ENCODE results near the gene NCKAP5. TPM values are rescaled to one million over a fixed set of nuclear protein-coding genes. Genes with fewer than 3 reads are reported as not detected.

Gene NCKAP5
- total and polyA plus RNA-seq, 2 donors (not counting 1 experiment from before 2014, with no cell fraction given), result not detected

DNA sequence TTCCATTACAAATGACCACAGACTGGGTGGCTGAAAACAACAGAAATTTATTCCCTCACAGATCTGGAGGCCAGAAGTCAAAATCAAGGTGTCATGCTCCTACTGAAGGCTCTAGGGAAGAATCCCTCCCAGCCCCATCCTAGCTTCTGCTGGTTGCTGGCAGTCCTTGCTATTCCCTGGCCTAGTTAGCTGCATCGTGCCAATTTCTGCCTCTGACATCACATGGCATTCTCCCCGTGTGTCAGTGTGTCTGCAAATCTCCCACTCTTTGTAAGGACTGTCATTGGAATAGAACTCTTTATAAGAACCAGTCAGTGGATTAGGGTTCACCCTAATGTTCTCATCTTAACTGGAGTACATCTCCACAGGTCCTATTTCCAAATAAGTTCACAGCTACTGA is 30.5 kb upstream of the NCKAP5 start:
- no CpG with 5 or more reads among the region's 2 CpGs for WGBS (ENCODE audit: insufficient coverage)
- CTCF ChIA-PET, result no interaction called here
- intact Hi-C loops (cut with micrococcal nuclease), result no loop called here
- Histone ChIP-seq H3K4me3 (ENCODE audit: control extremely low read depth in 1 of 5, extremely low read depth in 1 of 5, insufficient read depth in 1 of 5, low read depth in 2 of 5, low read length in 4 of 5) (no peak overlapping the region), H3K36me3 (replicated peaks in 1 of 2; ENCODE audit: control extremely low read depth in 1 of 2, control insufficient read depth in 1 of 2, extremely low read depth in 1 of 2, insufficient read depth in 2 of 2, low read length in 1 of 2) (no peaks in the 10 kb centered on the region), H3K4me1 (ENCODE audit: control insufficient read depth in 2 of 2, insufficient read depth in 2 of 2, low read length in 2 of 2) (no peaks in the 10 kb centered on the region), H3K79me2 (ENCODE audit: control insufficient read depth, insufficient read depth, low read length) (no peaks in the 10 kb centered on the region), H3K27ac (ENCODE audit: low read length in 2 of 2) (no peak overlapping the region), H3K4me2 (replicated peaks; ENCODE audit: low read depth, low read length, poor library complexity, severe bottlenecking) (no peak overlapping the region), H2AFZ (ENCODE audit: insufficient read depth, low read depth, low read length, poor library complexity, severe bottlenecking) (no peak overlapping the region), H3K9ac (ENCODE audit: low read length) (no peak overlapping the region), H4K20me1 (ENCODE audit: control insufficient read depth, insufficient read depth, low read length, poor library complexity, severe bottlenecking) (no peaks in the 10 kb centered on the region), H3K9me3 (ENCODE audit: control extremely low read depth in 1 of 3, control insufficient read depth in 2 of 3, insufficient read depth in 1 of 3, low read length in 2 of 3) (peaks cover 0 to 5% (median 0%) of the 10 kb centered on the region in 3 donors), H3K27me3 (replicated peaks in 1 of 4; ENCODE audit: control extremely low read depth in 1 of 4, control insufficient read depth in 3 of 4, insufficient read depth in 4 of 4, low read length in 3 of 4) (no peaks in the 10 kb centered on the region)
- Mint-ChIP-seq H3K4me3 (no peak overlapping the region), H3K9me3 (ENCODE audit: insufficient read depth) (no peaks in the 10 kb centered on the region), H3K27me3 (peaks cover 14% of the 10 kb centered on the region), H3K4me1 (no peaks in the 10 kb centered on the region), H3K27ac (no peak overlapping the region)
- POLR2A ChIA-PET, result no interaction called here
- no peak for ATAC-seq (ENCODE audit: low read depth)
- no peak for DNase-seq
- no peak for TF ChIP-seq EZH2 (IDR thresholded peaks at IDR 0.05; ENCODE audit: borderline replicate concordance, insufficient read depth, low read depth, low read length, poor library complexity, severe bottlenecking)
- TF ChIP-seq, protein P1, sequence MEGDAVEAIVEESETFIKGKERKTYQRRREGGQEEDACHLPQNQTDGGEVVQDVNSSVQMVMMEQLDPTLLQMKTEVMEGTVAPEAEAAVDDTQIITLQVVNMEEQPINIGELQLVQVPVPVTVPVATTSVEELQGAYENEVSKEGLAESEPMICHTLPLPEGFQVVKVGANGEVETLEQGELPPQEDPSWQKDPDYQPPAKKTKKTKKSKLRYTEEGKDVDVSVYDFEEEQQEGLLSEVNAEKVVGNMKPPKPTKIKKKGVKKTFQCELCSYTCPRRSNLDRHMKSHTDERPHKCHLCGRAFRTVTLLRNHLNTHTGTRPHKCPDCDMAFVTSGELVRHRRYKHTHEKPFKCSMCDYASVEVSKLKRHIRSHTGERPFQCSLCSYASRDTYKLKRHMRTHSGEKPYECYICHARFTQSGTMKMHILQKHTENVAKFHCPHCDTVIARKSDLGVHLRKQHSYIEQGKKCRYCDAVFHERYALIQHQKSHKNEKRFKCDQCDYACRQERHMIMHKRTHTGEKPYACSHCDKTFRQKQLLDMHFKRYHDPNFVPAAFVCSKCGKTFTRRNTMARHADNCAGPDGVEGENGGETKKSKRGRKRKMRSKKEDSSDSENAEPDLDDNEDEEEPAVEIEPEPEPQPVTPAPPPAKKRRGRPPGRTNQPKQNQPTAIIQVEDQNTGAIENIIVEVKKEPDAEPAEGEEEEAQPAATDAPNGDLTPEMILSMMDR (IDR thresholded peaks at IDR 0.05), result no peak

DNA sequence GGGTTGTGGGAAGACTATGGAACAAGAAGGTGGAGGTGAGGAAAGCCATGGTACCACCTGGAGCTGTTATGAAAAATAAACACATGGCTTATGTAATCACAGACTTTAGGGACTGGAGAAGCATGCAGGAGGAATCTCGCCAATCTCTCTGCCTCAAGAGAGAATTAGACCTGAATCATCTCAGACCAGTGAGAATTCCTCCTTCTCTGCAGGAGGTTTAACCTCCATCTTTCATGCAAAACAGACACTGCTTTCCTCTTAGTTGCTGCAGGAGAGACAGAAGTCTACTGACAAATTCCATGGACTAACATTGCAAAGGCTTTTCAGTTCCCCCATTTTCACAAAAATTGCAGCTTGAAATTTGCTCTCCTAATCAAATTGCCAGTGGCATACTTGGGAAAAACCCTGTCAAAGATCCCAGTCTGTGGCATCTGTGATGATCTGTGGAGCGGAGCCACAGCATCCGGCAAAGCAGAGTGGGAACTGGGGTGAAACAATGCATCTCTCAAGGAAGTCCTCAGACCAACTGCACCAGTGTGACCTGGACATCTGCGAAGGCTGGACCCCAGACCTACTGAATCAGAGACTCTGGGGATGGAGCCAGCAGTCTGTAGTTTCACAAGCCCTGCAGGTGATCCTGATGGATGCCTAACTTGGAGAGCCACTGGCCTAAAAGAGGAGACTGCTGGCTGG is 28.6 kb upstream of the NCKAP5 start:
- WGBS (ENCODE audit: insufficient coverage), result 82% methylated on average over 4 of the region's 4 CpGs
- H3K4me3 ChIP-seq (ENCODE audit: control extremely low read depth in 1 of 5, extremely low read depth in 1 of 5, insufficient read depth in 1 of 5, low read depth in 2 of 5, low read length in 4 of 5), result no peak overlapping the region
- ChIA-PET CTCF (no interaction called here), POLR2A (no interaction called here)
- no peak overlapping the region for H3K27ac ChIP-seq (ENCODE audit: low read length in 2 of 2)
- Mint-ChIP-seq H3K4me1 (no peaks in the 10 kb centered on the region), H3K27ac (no peak overlapping the region), H3K4me3 (no peak overlapping the region), H3K9me3 (ENCODE audit: insufficient read depth) (no peaks in the 10 kb centered on the region), H3K27me3 (peaks cover 17% of the 10 kb centered on the region)
- no peak overlapping the region for H2AFZ ChIP-seq (ENCODE audit: insufficient read depth, low read depth, low read length, poor library complexity, severe bottlenecking)
- DNase-seq (no peak), ATAC-seq (ENCODE audit: low read depth) (no peak)
- no peak overlapping the region for H3K9ac ChIP-seq (ENCODE audit: low read length)
- no peak overlapping the region for H3K4me2 ChIP-seq (replicated peaks; ENCODE audit: low read depth, low read length, poor library complexity, severe bottlenecking)
- H3K4me1 ChIP-seq (ENCODE audit: control insufficient read depth in 2 of 2, insufficient read depth in 2 of 2, low read length in 2 of 2), result no peaks in the 10 kb centered on the region
- H3K36me3 ChIP-seq (replicated peaks in 1 of 2; ENCODE audit: control extremely low read depth in 1 of 2, control insufficient read depth in 1 of 2, extremely low read depth in 1 of 2, insufficient read depth in 2 of 2, low read length in 1 of 2), result no peaks in the 10 kb centered on the region
- intact Hi-C loops (cut with micrococcal nuclease), result no loop called here
- no peaks in the 10 kb centered on the region for H3K27me3 ChIP-seq (replicated peaks in 1 of 4; ENCODE audit: control extremely low read depth in 1 of 4, control insufficient read depth in 3 of 4, insufficient read depth in 4 of 4, low read length in 3 of 4)
- H4K20me1 ChIP-seq (ENCODE audit: control insufficient read depth, insufficient read depth, low read length, poor library complexity, severe bottlenecking), result no peaks in the 10 kb centered on the region
- no peaks in the 10 kb centered on the region for H3K79me2 ChIP-seq (ENCODE audit: control insufficient read depth, insufficient read depth, low read length)
- TF ChIP-seq, protein P1 (IDR thresholded peaks at IDR 0.05), result no peak
- no peak for TF ChIP-seq EZH2 (IDR thresholded peaks at IDR 0.05; ENCODE audit: borderline replicate concordance, insufficient read depth, low read depth, low read length, poor library complexity, severe bottlenecking)
- H3K9me3 ChIP-seq (ENCODE audit: control extremely low read depth in 1 of 3, control insufficient read depth in 2 of 3, insufficient read depth in 1 of 3, low read length in 2 of 3), result no peaks in the 10 kb centered on the region
